GM10266 (cell line): ENCODE results near the gene LHX4.

Experiments
- DNase-seq: peaks from one replicate; pipeline ENCODE4 v3.0.0; 2012; ENCODE audit errors: extremely low spot score
- TF ChIP-seq, protein P1 (sequence below): IDR thresholded peaks from 2 replicates; pipeline ENCODE4 v1.5.1; 2012; ENCODE audit warnings: mild to moderate bottlenecking, low read depth; ENCODE audit not compliant: control insufficient read depth, insufficient read depth; ENCODE audit errors: missing control alignments

LHX4 gene

DNA sequence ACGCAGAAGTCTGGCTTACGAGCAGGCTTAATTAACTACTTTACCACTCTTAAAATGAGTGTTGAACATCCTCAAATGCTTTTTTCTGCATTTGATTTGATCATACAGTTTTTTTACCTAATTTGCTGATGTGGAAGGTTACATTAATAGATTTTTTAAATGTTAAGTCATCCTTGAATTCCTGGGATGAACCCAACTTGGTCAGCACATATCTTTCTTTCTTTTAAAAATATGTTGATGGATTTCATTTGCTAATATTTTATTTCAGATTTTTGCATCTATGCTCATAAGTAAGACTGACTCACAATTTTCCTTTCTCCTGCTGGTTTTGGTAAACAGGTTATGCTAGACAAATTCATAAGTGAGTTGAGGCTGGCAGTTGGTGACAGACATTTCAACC is 82.9 kb downstream of the LHX4 start:
- DNase-seq: no peak

DNA sequence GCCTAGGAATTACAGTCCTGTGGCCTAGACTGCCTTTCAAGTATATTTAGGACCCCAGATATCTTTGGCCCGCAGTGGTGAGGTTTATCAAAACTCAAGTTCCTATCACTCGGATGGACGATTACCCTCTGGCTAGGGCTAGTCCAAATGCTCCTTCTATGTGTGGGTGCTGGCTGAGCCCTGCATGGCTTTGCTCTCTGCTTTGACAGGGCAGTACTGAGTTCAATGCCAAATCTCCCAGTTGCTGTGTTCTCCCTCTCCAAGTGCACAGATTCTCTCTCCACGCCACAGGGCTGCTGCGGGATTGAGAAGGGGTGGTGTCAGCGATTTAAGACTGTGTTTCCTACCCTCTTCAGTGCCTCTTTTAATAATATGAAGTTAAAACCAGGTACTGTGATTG is 97.0 kb downstream of the LHX4 start:
- DNase-seq: no peak
- TF ChIP-seq, protein P1, sequence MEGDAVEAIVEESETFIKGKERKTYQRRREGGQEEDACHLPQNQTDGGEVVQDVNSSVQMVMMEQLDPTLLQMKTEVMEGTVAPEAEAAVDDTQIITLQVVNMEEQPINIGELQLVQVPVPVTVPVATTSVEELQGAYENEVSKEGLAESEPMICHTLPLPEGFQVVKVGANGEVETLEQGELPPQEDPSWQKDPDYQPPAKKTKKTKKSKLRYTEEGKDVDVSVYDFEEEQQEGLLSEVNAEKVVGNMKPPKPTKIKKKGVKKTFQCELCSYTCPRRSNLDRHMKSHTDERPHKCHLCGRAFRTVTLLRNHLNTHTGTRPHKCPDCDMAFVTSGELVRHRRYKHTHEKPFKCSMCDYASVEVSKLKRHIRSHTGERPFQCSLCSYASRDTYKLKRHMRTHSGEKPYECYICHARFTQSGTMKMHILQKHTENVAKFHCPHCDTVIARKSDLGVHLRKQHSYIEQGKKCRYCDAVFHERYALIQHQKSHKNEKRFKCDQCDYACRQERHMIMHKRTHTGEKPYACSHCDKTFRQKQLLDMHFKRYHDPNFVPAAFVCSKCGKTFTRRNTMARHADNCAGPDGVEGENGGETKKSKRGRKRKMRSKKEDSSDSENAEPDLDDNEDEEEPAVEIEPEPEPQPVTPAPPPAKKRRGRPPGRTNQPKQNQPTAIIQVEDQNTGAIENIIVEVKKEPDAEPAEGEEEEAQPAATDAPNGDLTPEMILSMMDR: no peak

More for the DNA sequence above, 82.9 kb downstream of the LHX4 start:
- TF ChIP-seq, protein P1: no peak
